Kidney (tissue), 14 donors: ENCODE measurements around the gene TCERG1L. TPM values are rescaled to one million over a fixed set of nuclear protein-coding genes. Genes with fewer than 3 reads are reported as not detected.
A peak's percentile ranks its signal among the peaks of the same experiment; 100 is the strongest.

Source experiments
- DNase-seq, 5 donors: peaks; one replicate each; pipeline ENCODE4 v3.0.0-alpha.2; 2013 to 2020
- FAIRE-seq: peaks from 2 replicates; lab custom pipeline; 2012; peaks lifted over from hg19 to GRCh38; lab: Jason Lieb, UNC
- H3K27ac ChIP-seq, 2 donors: one replicate each; pipeline ENCODE4 v1.7.0; 2013; ENCODE audit warnings: low read depth in 2 of 2, low read length in 2 of 2, inconsistent platforms in 1 of 2
- H3K27me3 ChIP-seq: one replicate; pipeline ENCODE4 v1.7.1; 2013; ENCODE audit warnings: low read length, inconsistent platforms; ENCODE audit not compliant: control insufficient read depth, insufficient read depth
- H3K36me3 ChIP-seq, 3 donors: one replicate each; pipeline versions ENCODE4 v1.7.0 to v1.7.1; 2013; ENCODE audit warnings: low read length in 3 of 3, control low read depth in 1 of 3, inconsistent platforms in 1 of 3; ENCODE audit not compliant: insufficient read depth in 3 of 3, control insufficient read depth in 2 of 3
- H3K4me1 ChIP-seq, 3 donors: one replicate each; pipeline versions ENCODE4 v1.7.0 to v1.7.1; 2013; ENCODE audit warnings: low read length in 3 of 3, inconsistent platforms in 1 of 3, low read depth in 1 of 3; ENCODE audit not compliant: control insufficient read depth in 2 of 3, insufficient read depth in 2 of 3
- H3K4me3 ChIP-seq, 3 donors: one replicate each; pipeline versions ENCODE4 v1.7.0 to v1.8.1; 2013; ENCODE audit warnings: low read length in 3 of 3, control low read depth in 1 of 3, inconsistent platforms in 1 of 3
- H3K9ac ChIP-seq, 3 donors: one replicate each; pipeline versions ENCODE4 v1.7.0 to v1.7.1; 2013; ENCODE audit warnings: low read length in 3 of 3, control low read depth in 1 of 3, inconsistent platforms in 1 of 3
- H3K9me3 ChIP-seq, 3 donors: one replicate each; pipeline versions ENCODE4 v1.7.0 to v1.7.1; 2013; ENCODE audit warnings: low read length in 3 of 3, control low read depth in 1 of 3, inconsistent platforms in 1 of 3; ENCODE audit not compliant: control insufficient read depth in 2 of 3, insufficient read depth in 1 of 3
- intact Hi-C: fragments of 100-400 bp; cut with DNase I; formaldehyde crosslinking; loops from one replicate; pipeline ENCODE4 v1.11.1; 2022
- polyA plus RNA-seq: library from polyadenylated mRNA; stranded (reverse); fragments of 350-450 nt; fragmentation: Illumina TruSeq; extraction: RNeasy Lipid Tissue Mini Kit (QIAGEN cat#74804); gene quantifications from one replicate; pipeline ENCODE4 v1.2.3, GENCODE V29; 2014; ENCODE audit warnings: low read depth, low replicate concordance; ENCODE audit not compliant: insufficient read depth
- total RNA-seq: library from RNA; stranded (reverse); fragmentation: NEBNext Ultra II Directional; extraction: Animal tissue kit (Norgen Biotek cat#: 25700); gene quantifications from one replicate; pipeline ENCODE4 v1.2.1, GENCODE V29; 2021
- TF ChIP-seq, protein P1 (sequence below): IDR thresholded peaks from 3 replicates; pipeline ENCODE4 v1.5.1; 2012; ENCODE audit warnings: mild to moderate bottlenecking, moderate library complexity, borderline replicate concordance; ENCODE audit not compliant: insufficient read depth; ENCODE audit errors: extremely low read depth
- donor health status: control.
- donor health status: control.
- donor health status: control.
- donor health status: control.
- donor health status: control.
- donor health status: DM: yes; HTN: yes; CAD: no.
- donor health status: Normal renal cell carcinoma (clear cell type).

The TCERG1L gene
- total and polyA plus RNA-seq, 2 donors from 2014 or later = not detected

DNA sequence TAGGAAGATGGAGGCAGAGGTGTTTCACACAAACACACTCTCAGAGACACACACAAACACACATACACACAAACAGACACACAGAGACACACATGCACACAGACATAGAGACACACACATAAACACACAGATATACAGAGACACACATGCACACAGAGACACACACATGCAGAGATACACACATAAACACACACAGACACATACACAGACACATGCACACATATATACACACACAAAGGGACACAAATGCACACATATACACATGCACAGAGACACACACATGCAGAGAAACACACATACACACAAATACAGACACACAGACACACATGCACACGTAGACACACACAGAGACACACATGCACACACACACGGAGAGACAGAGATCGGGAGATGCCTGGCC is 163.3 kb downstream of the TCERG1L start:
- H3K9me3 ChIP-seq = peaks cover 0 to 12% (median 0%) of the 10 kb centered on the region in 3 donors
- no peak overlapping the region for H3K4me3 ChIP-seq
- intact Hi-C loops = no loop called here
- no peaks in the 10 kb centered on the region for H3K4me1 ChIP-seq
- H3K27ac ChIP-seq = no peak overlapping the region
- H3K36me3 ChIP-seq = no peaks in the 10 kb centered on the region
- H3K27me3 ChIP-seq = no peaks in the 10 kb centered on the region
- FAIRE-seq = no peak
- H3K9ac ChIP-seq = no peak overlapping the region
- TF ChIP-seq, protein P1, sequence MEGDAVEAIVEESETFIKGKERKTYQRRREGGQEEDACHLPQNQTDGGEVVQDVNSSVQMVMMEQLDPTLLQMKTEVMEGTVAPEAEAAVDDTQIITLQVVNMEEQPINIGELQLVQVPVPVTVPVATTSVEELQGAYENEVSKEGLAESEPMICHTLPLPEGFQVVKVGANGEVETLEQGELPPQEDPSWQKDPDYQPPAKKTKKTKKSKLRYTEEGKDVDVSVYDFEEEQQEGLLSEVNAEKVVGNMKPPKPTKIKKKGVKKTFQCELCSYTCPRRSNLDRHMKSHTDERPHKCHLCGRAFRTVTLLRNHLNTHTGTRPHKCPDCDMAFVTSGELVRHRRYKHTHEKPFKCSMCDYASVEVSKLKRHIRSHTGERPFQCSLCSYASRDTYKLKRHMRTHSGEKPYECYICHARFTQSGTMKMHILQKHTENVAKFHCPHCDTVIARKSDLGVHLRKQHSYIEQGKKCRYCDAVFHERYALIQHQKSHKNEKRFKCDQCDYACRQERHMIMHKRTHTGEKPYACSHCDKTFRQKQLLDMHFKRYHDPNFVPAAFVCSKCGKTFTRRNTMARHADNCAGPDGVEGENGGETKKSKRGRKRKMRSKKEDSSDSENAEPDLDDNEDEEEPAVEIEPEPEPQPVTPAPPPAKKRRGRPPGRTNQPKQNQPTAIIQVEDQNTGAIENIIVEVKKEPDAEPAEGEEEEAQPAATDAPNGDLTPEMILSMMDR = no peak
- no peak for DNase-seq

DNA sequence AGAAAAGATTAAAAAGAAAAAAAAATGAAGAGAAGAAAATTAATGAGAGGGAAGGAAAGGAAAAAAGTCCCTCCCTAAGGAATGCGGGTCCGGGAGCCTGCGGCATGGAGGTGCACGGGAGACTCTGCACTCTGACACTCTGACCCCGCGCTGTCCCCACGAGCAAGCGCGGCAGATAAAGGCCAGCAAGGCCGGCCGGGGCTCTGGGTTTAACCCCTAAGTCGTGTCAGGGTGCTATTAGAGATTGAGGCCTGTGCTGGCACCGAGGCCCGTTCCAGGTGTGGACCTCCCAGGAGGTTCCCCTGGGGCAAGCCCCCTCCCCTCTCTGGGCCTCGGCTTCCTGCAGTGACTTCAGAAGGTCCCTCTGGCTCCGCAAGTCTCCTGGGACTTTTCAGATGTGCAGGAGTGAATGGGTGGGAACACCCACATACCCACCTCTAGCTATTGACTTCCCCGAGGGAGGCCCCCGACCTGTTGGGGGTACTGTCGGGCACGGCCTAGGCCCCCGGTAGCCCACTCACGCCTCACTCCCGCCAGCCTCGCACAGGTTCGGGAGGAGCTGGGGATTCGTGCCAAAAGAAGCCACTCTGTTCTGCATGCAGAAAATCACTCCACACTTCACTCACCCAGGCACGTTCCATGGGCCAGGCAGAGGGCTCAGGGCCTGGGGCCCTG is 164.1 kb downstream of the TCERG1L start:
- H3K36me3 ChIP-seq = no peaks in the 10 kb centered on the region
- H3K4me1 ChIP-seq = no peaks in the 10 kb centered on the region
- no peak overlapping the region for H3K9ac ChIP-seq
- H3K4me3 ChIP-seq = no peak overlapping the region
- no peak for FAIRE-seq
- DNase-seq = no peak
- H3K27me3 ChIP-seq = no peaks in the 10 kb centered on the region
- peaks cover 0 to 7% (median 0%) of the 10 kb centered on the region in 3 donors for H3K9me3 ChIP-seq
- TF ChIP-seq, protein P1 = no peak
- H3K27ac ChIP-seq = no peak overlapping the region
- intact Hi-C loops = no loop called here

DNA sequence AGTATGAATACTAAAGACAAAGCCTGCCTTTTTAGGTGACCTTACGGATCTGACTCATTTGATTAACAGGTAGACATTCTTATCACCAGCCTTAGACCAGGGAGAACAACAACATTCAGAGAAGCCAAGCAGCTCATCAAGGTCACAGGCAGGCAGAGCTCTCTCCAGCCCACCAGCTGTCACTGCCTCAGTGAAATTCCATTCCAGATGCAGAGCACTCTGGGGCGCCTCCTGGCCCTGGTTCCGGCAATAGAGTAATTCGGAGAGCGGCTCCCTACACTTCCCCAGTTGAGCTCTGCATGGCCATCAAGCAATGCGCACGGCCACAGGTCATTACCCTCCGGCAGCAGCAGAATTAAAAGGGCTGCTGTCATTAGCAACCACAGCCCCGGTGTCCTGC is 164.7 kb downstream of the TCERG1L start:
- DNase-seq (peak in 3 of 5 donors; percentile 52 to 65 (median 62)), FAIRE-seq (no peak)
- H3K4me1 ChIP-seq = no peaks in the 10 kb centered on the region
- H3K36me3 ChIP-seq = no peaks in the 10 kb centered on the region
- H3K4me3 ChIP-seq = no peak overlapping the region
- peaks cover 0 to 4% (median 0%) of the 10 kb centered on the region in 3 donors for H3K9me3 ChIP-seq
- TF ChIP-seq, protein P1 = no peak
- H3K27ac ChIP-seq = no peak overlapping the region
- H3K9ac ChIP-seq = no peak overlapping the region
- intact Hi-C loops = no loop called here
- H3K27me3 ChIP-seq = no peaks in the 10 kb centered on the region

DNA sequence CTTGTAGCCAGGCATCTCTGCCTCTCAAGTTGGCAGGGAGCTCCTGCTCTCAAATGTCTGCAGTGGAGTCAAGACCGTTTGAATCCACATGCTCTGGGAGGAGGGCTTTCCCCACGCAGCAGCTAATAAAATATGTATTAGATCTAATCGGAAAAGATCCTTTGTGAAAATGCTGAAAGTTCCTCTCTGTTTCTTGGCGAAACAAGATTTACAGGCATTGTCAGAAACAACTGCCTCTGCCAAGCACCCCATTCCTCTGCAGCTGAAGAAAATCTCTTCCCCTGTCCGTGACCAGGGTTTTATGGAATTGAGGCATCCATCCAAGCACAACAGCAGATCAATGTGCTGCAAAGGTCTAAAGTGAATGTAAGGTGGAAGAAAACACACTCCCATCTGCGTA is 165.8 kb downstream of the TCERG1L start:
- no peak overlapping the region for H3K4me3 ChIP-seq
- intact Hi-C loops = no loop called here
- H3K9ac ChIP-seq = no peak overlapping the region
- no peaks in the 10 kb centered on the region for H3K4me1 ChIP-seq
- H3K27me3 ChIP-seq = no peaks in the 10 kb centered on the region
- H3K36me3 ChIP-seq = no peaks in the 10 kb centered on the region
- no peaks in the 10 kb centered on the region for H3K9me3 ChIP-seq
- DNase-seq (peak in 1 of 5 donors; percentile 29), FAIRE-seq (no peak)
- no peak overlapping the region for H3K27ac ChIP-seq
- TF ChIP-seq, protein P1 = no peak
